H9 (cell line): Measurements from ENCODE around the gene DDX1. TPM values are rescaled to one million over a fixed set of nuclear protein-coding genes. Genes with fewer than 3 reads are reported as not detected.

ENCODE experiments used
- DNase-seq: peaks from one replicate; pipeline ENCODE4 v3.0.0-alpha.2; 2017
- H2AFZ ChIP-seq: one replicate; pipeline ENCODE4 v1.6.1; 2013; ENCODE audit warnings: mild to moderate bottlenecking, low read length, control low read depth, moderate library complexity
- H2AK5ac ChIP-seq: 2 replicates; pipeline ENCODE4 v1.6.1; 2013; ENCODE audit warnings: low read length, control low read depth, mixed read lengths; ENCODE audit not compliant: insufficient read length
- H2BK120ac ChIP-seq: one replicate; pipeline ENCODE4 v1.6.1; 2013; ENCODE audit warnings: low read depth, mild to moderate bottlenecking, low read length, control low read depth, inconsistent platforms; ENCODE audit not compliant: poor library complexity, severe bottlenecking
- H2BK12ac ChIP-seq: 2 replicates; pipeline ENCODE4 v1.6.1; 2013; ENCODE audit warnings: low read length, control low read depth, mixed read lengths, low read depth; ENCODE audit not compliant: insufficient read length
- H2BK15ac ChIP-seq: 2 replicates; pipeline ENCODE4 v1.6.1; 2013; ENCODE audit warnings: low read depth, low read length, control low read depth
- H2BK20ac ChIP-seq: one replicate; pipeline ENCODE4 v1.6.1; 2013; ENCODE audit warnings: low read depth, mild to moderate bottlenecking, low read length, control low read depth, inconsistent platforms; ENCODE audit not compliant: poor library complexity, severe bottlenecking
- H2BK5ac ChIP-seq: 2 replicates; pipeline ENCODE4 v1.6.1; 2013; ENCODE audit warnings: low read length, control low read depth, mixed read lengths; ENCODE audit not compliant: insufficient read length
- H3K14ac ChIP-seq: 2 replicates; pipeline ENCODE4 v1.6.1; 2013; ENCODE audit warnings: low read length, control low read depth; ENCODE audit not compliant: insufficient read depth
- H3K18ac ChIP-seq: 2 replicates; pipeline ENCODE4 v1.6.1; 2013; ENCODE audit warnings: low read depth, mild to moderate bottlenecking, mixed read lengths, low read length, control low read depth; ENCODE audit not compliant: insufficient read length
- H3K23ac ChIP-seq: 2 replicates; pipeline ENCODE4 v1.6.1; 2013; ENCODE audit warnings: low read length, control low read depth, mixed read lengths, low read depth; ENCODE audit not compliant: insufficient read length
- H3K23me2 ChIP-seq: 2 replicates; pipeline ENCODE4 v1.6.1; 2013; ENCODE audit warnings: low read depth, mild to moderate bottlenecking, mixed read lengths, low read length, control low read depth; ENCODE audit not compliant: insufficient read length, poor library complexity, severe bottlenecking
- H3K27ac ChIP-seq: 2 replicates; pipeline ENCODE4 v1.5.1; 2013; ENCODE audit warnings: low read length, control low read depth, mixed read lengths, low read depth; ENCODE audit not compliant: insufficient read length
- H3K27me3 ChIP-seq: 2 replicates; pipeline ENCODE4 v1.6.1; 2013; ENCODE audit warnings: low read length, control low read depth, inconsistent platforms; ENCODE audit not compliant: insufficient read depth
- H3K4ac ChIP-seq: 2 replicates; pipeline ENCODE4 v1.6.1; 2013; ENCODE audit warnings: low read depth, mild to moderate bottlenecking, control low read depth, inconsistent platforms, low read length, moderate library complexity
- H3K4me1 ChIP-seq: 2 replicates; pipeline ENCODE4 v1.6.1; 2013; ENCODE audit warnings: low read length, control low read depth, inconsistent platforms; ENCODE audit not compliant: insufficient read depth
- H3K4me2 ChIP-seq: 2 replicates; pipeline ENCODE4 v1.6.1; 2013; ENCODE audit warnings: low read length, control low read depth, mixed read lengths; ENCODE audit not compliant: insufficient read length, insufficient read depth
- H3K56ac ChIP-seq: 2 replicates; pipeline ENCODE4 v1.6.1; 2013; ENCODE audit warnings: low read depth, mild to moderate bottlenecking, mixed read lengths, low read length, control low read depth; ENCODE audit not compliant: insufficient read length
- H3K79me1 ChIP-seq: 2 replicates; pipeline ENCODE4 v1.6.1; 2013; ENCODE audit warnings: low read depth, mild to moderate bottlenecking, moderate library complexity, low read length, control low read depth, inconsistent platforms; ENCODE audit not compliant: insufficient read depth, poor library complexity, severe bottlenecking
- H3K79me2 ChIP-seq: 2 replicates; pipeline ENCODE4 v1.6.1; 2013; ENCODE audit warnings: low read length, control low read depth, inconsistent platforms; ENCODE audit not compliant: insufficient read depth
- H3K9ac ChIP-seq: 2 replicates; pipeline ENCODE4 v1.6.1; 2013; ENCODE audit warnings: low read length, control low read depth, mixed read lengths; ENCODE audit not compliant: insufficient read length; ENCODE audit errors: extremely low read depth
- H3K9me3 ChIP-seq: one replicate; pipeline ENCODE4 v1.6.1; 2013; ENCODE audit warnings: low read depth, low read length, inconsistent platforms; ENCODE audit not compliant: control insufficient read depth
- H3T11ph ChIP-seq: one replicate; pipeline ENCODE4 v1.6.1; 2013; ENCODE audit warnings: mild to moderate bottlenecking, low read length, control low read depth, inconsistent platforms
- H4K20me1 ChIP-seq: one replicate; pipeline ENCODE4 v1.6.1; 2013; ENCODE audit not compliant: control insufficient read depth, insufficient read length, insufficient read depth
- H4K5ac ChIP-seq: 2 replicates; pipeline ENCODE4 v1.6.1; 2013; ENCODE audit warnings: low read depth, mild to moderate bottlenecking, mixed read lengths, low read length, control low read depth; ENCODE audit not compliant: insufficient read length
- H4K8ac ChIP-seq: replicated peaks from 2 replicates; pipeline ENCODE4 v1.6.1; 2013; ENCODE audit warnings: low read length, control low read depth, mixed read lengths, low read depth; ENCODE audit not compliant: insufficient read length
- H4K91ac ChIP-seq: 2 replicates; pipeline ENCODE4 v1.6.1; 2013; ENCODE audit warnings: low read depth, mild to moderate bottlenecking, moderate library complexity, mixed read lengths, low read length, control low read depth; ENCODE audit not compliant: insufficient read length
- H3K27ac Mint-ChIP-seq, 3 experiments: 2 replicates in 2 of 3; 3 replicates in 1 of 3; pipeline ENCODE4 v1.8.0; 2020 to 2021; ENCODE audit warnings: mixed read lengths in 3 of 3, mild to moderate bottlenecking in 1 of 3, moderate library complexity in 1 of 3
- H3K27me3 Mint-ChIP-seq: 2 replicates; pipeline ENCODE4 v1.8.0; 2021; ENCODE audit warnings: low read depth, mild to moderate bottlenecking, moderate library complexity, mixed read lengths
- H3K36me3 Mint-ChIP-seq, 3 experiments: 2 replicates in 2 of 3; 3 replicates in 1 of 3; pipeline ENCODE4 v1.8.0; 2020 to 2021; ENCODE audit warnings: low read depth in 3 of 3, mixed read lengths in 3 of 3; ENCODE audit not compliant: insufficient read depth in 1 of 3
- H3K4me1 Mint-ChIP-seq, 2 experiments: 2 replicates each; pipeline ENCODE4 v1.8.0; 2020; ENCODE audit warnings: mixed read lengths in 2 of 2
- H3K4me3 Mint-ChIP-seq, 2 experiments: 2 replicates in 1 of 2; 3 replicates in 1 of 2; pipeline ENCODE4 v1.8.0; 2020 to 2021; ENCODE audit warnings: mild to moderate bottlenecking in 2 of 2, mixed read lengths in 2 of 2, moderate library complexity in 1 of 2
- H3K9me3 Mint-ChIP-seq, 2 experiments: 2 replicates in 1 of 2; 3 replicates in 1 of 2; pipeline ENCODE4 v1.8.0; 2020; ENCODE audit warnings: mild to moderate bottlenecking in 2 of 2, mixed read lengths in 2 of 2, moderate library complexity in 1 of 2
- CTCF ChIP-seq: fragments of 200-600 bp; sonication (generic); conservative IDR thresholded peaks from 3 replicates; pipeline ENCODE4 v1.8.0; 2021; ENCODE audit warnings: antibody characterized with exemption, mild to moderate bottlenecking
- WGBS: extraction: QIAGEN DNeasy Blood & Tissue Kit; methylation state at CpG from one replicate; pipeline ENCODE4 v1.1.7; 2013; ENCODE audit warnings: missing lambda C conversion rate, low lambda C conversion rate, mixed read lengths; ENCODE audit not compliant: insufficient read length; ENCODE audit errors: extremely low coverage; 5-methylcytosine and 5-hydroxymethylcytosine counted together
- total RNA-seq: library from RNA; stranded (reverse); gene quantifications from 2 replicates; pipeline ENCODE4 v1.2.1, GENCODE V29; 2021

DDX1 gene
- total RNA-seq, 1 experiment from 2014 or later = 120 TPM

GRCh38 chr2:15553519-15553918, 38.1 kb upstream of the DDX1 start:
- Histone ChIP-seq H2BK5ac (no peak overlapping the region), H2BK20ac (no peak overlapping the region), H3K27ac (no peak overlapping the region), H3K79me2 (no peaks in the 10 kb centered on the region), H2BK120ac (no peak overlapping the region), H4K8ac (no peak overlapping the region), H4K5ac (no peak overlapping the region), H3K4ac (no peak overlapping the region), H3K23me2 (no peaks in the 10 kb centered on the region), H3K14ac (no peak overlapping the region), H3K9ac (no peak overlapping the region), H2BK12ac (no peak overlapping the region), H3K23ac (no peak overlapping the region), H2AFZ (no peak overlapping the region), H3K27me3 (no peaks in the 10 kb centered on the region), H4K91ac (no peak overlapping the region), H2AK5ac (no peak overlapping the region), H3K56ac (no peak overlapping the region), H3K9me3 (no peaks in the 10 kb centered on the region), H3T11ph (no peak overlapping the region), H3K18ac (no peak overlapping the region), H3K79me1 (peaks cover 2% of the 10 kb centered on the region), H3K4me2 (no peak overlapping the region), H3K4me1 (no peaks in the 10 kb centered on the region), H4K20me1 (no peaks in the 10 kb centered on the region), H2BK15ac (no peak overlapping the region)
- TF ChIP-seq CTCF = no peak
- no peak for DNase-seq
- no peaks in the 10 kb centered on the region for H3K27me3 Mint-ChIP-seq
- no peak overlapping the region for H3K4me3 Mint-ChIP-seq
- no peak overlapping the region; a peak in 1 of 7 replicates for H3K27ac Mint-ChIP-seq
- WGBS = 100% methylated on average over 1 of the region's 1 CpG
- no peaks in the 10 kb centered on the region for H3K9me3 Mint-ChIP-seq
- H3K36me3 Mint-ChIP-seq = peaks cover 2 to 9% (median 4%) of the 10 kb centered on the region in 3 experiments; a peak in 4 of 7 replicates
- no peaks in the 10 kb centered on the region for H3K4me1 Mint-ChIP-seq
